ENCODE data around the gene MYCBP2.

GRCh38 chr13:77061362-77061761 is 265.5 kb downstream of the MYCBP2 start:
- TF ChIP-seq CTCF (IDR thresholded peaks at IDR 0.05) (no peak), POLR2A (IDR thresholded peaks at IDR 0.05) (no peak), EP300 (IDR thresholded peaks at IDR 0.05) (no peak)

Data from tibial nerve (tissue), 4 donors.